Loucy (cell line): Measurements from ENCODE around the gene PPP1R3D.

ENCODE experiments used
- H2AFZ ChIP-seq: fragments of 200-600 bp; sonication (generic); 2 replicates; pipeline ENCODE4 v1.6.0; 2016; ENCODE audit warnings: antibody characterized with exemption, mild to moderate bottlenecking, low read length, moderate library complexity
- H3F3A ChIP-seq: fragments of 200-600 bp; 2 replicates; pipeline ENCODE4 v1.6.0; 2016; ENCODE audit warnings: antibody characterized with exemption, low read depth, mild to moderate bottlenecking
- H3K27me3 ChIP-seq: fragments of 200-600 bp; sonication (generic); 2 replicates; pipeline ENCODE4 v1.6.1; 2014; ENCODE audit warnings: low read length, mild to moderate bottlenecking; ENCODE audit not compliant: insufficient read depth, poor library complexity, severe bottlenecking
- H3K36me3 ChIP-seq: fragments of 200-600 bp; sonication (generic); 2 replicates; pipeline ENCODE4 v1.6.1; 2016; ENCODE audit warnings: low read length; ENCODE audit not compliant: insufficient read depth
- H3K4me1 ChIP-seq: fragments of 200-600 bp; sonication (generic); 2 replicates; pipeline ENCODE4 v1.5.1; 2014; ENCODE audit warnings: low read length, mild to moderate bottlenecking; ENCODE audit not compliant: insufficient read depth, poor library complexity, severe bottlenecking
- H3K4me2 ChIP-seq: fragments of 200-600 bp; sonication (generic); 2 replicates; pipeline ENCODE4 v1.6.0; 2014; ENCODE audit warnings: antibody characterized with exemption, low read length, low read depth, mild to moderate bottlenecking; ENCODE audit not compliant: poor library complexity, severe bottlenecking
- H3K4me3 ChIP-seq: fragments of 200-600 bp; sonication (generic); 2 replicates; pipeline ENCODE4 v1.5.1; 2014; ENCODE audit warnings: low read length, mild to moderate bottlenecking, mixed read lengths; ENCODE audit not compliant: poor library complexity, severe bottlenecking
- H3K79me2 ChIP-seq: fragments of 200-600 bp; sonication (generic); 2 replicates; pipeline ENCODE4 v1.6.1; 2014; ENCODE audit warnings: low read length; ENCODE audit not compliant: insufficient read depth
- H3K9ac ChIP-seq: fragments of 200-600 bp; sonication (generic); 2 replicates; pipeline ENCODE4 v1.6.0; 2014; ENCODE audit warnings: mild to moderate bottlenecking, low read depth, low read length, moderate library complexity; ENCODE audit not compliant: poor library complexity, severe bottlenecking
- H3K9me2 ChIP-seq: fragments of 200-600 bp; sonication (generic); replicated peaks from 2 replicates; pipeline ENCODE4 v1.6.1; 2016; ENCODE audit warnings: low read depth, low read length, mixed read lengths
- H3K9me3 ChIP-seq: fragments of 200-600 bp; sonication (generic); 2 replicates; pipeline ENCODE4 v1.6.1; 2014; ENCODE audit warnings: mild to moderate bottlenecking, antibody characterized with exemption, low read length, low read depth; ENCODE audit not compliant: insufficient read depth
- H4K20me1 ChIP-seq: fragments of 200-600 bp; sonication (generic); 2 replicates; pipeline ENCODE4 v1.6.0; 2014; ENCODE audit warnings: antibody characterized with exemption, low read length, mild to moderate bottlenecking; ENCODE audit not compliant: insufficient read depth, poor library complexity, severe bottlenecking
- EZH2phosphoT487 ChIP-seq: fragments of 200-600 bp; IDR thresholded peaks from 2 replicates; pipeline ENCODE4 v1.6.1; 2018; ENCODE audit warnings: antibody characterized with exemption, mild to moderate bottlenecking, moderate library complexity, borderline replicate concordance
- TF ChIP-seq, protein P1 (sequence below): fragments of 200-600 bp; sonication (generic); conservative IDR thresholded peaks from 2 replicates; pipeline ENCODE4 v1.5.1; 2014; ENCODE audit warnings: mild to moderate bottlenecking, antibody characterized with exemption, low read length

The PPP1R3D gene

DNA sequence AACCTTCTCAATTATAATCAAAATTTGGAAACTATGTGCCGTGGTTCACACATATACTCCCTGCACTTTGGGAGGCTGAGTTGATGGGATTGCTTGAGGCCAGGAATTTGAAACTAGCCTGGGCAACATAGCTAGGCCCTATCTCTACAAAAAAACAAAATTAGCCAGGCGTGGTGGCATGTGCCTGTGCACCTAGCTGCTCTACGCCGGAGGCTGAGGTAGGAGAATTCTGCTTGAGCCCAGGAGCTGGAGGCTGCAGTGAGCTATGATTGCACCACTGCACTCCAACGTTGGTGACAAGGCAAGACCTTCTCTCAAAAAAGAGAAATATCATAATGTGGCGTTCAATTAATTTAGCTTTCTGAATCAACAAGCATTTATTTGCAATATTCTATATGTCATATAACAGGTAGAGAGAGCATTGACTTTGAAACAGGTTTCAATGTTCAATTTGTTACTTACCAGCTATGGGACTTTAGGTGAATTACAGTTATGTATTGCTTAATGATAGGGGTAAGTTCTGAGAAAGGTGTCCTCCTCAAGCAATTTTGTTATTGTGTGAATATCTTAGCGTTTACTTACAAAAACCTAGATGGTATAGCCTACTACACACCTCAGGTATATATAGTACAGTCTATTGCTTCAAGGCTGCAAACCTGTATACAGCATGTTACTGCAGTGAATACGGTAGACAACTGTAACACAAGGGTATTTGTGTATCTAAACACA is 4.5 kb downstream of the PPP1R3D start:
- Histone ChIP-seq H3K27me3 (no peaks in the 10 kb centered on the region), H3F3A (0 out of 2 replicates have a peak, but pooled peaks cover 2% of the 10 kb centered on the region), H3K36me3 (no peaks in the 10 kb centered on the region), H3K4me2 (no peak overlapping the region), H2AFZ (no peak overlapping the region), H3K9me2 (no peaks in the 10 kb centered on the region), H4K20me1 (no peaks in the 10 kb centered on the region), H3K4me3 (no peak overlapping the region), H3K9me3 (no peaks in the 10 kb centered on the region), H3K79me2 (peaks cover 10% of the 10 kb centered on the region; the same call in 1 of the 2 replicates), H3K9ac (no peak overlapping the region), H3K4me1 (peaks cover 16% of the 10 kb centered on the region)
- TF ChIP-seq, protein P1, sequence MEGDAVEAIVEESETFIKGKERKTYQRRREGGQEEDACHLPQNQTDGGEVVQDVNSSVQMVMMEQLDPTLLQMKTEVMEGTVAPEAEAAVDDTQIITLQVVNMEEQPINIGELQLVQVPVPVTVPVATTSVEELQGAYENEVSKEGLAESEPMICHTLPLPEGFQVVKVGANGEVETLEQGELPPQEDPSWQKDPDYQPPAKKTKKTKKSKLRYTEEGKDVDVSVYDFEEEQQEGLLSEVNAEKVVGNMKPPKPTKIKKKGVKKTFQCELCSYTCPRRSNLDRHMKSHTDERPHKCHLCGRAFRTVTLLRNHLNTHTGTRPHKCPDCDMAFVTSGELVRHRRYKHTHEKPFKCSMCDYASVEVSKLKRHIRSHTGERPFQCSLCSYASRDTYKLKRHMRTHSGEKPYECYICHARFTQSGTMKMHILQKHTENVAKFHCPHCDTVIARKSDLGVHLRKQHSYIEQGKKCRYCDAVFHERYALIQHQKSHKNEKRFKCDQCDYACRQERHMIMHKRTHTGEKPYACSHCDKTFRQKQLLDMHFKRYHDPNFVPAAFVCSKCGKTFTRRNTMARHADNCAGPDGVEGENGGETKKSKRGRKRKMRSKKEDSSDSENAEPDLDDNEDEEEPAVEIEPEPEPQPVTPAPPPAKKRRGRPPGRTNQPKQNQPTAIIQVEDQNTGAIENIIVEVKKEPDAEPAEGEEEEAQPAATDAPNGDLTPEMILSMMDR = no peak
- no peak for TF ChIP-seq EZH2phosphoT487

DNA sequence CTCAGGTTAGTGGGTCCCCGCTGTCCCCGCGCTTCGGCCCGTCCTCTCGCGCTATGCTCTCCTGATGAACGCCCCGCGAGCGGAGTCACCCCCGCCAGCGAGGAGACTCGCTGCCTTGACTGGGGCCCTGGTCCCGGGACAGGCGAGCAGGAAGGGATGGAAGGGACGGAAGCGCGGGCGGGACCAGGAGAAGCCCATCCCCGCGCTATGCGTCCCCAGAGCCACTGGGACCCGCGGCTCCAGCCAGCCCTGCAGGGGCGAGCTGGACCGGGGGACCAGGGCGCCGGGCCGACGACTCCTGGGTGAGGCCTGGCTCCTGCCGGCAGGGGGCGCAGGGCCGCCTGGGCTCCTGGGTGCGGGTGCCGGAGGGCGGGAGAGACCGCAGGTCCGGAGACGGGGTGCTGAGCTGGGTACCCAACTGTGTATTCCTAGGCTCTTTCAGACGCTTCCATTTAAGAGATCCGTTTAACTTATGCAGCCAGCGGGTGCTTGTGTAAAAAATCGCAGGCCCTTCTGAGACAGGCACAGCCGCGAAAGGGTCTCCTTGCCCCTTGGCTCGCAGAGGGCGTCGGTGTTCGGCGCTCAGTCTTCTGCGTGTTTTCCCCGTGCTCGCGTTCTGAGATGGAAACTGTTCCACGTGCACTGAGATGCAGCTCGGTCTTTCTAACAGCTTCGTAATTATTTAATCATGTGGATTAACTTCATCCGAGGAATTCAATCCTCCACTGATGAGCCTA is 6.1 kb downstream of the PPP1R3D start:
- Histone ChIP-seq H3F3A (0 out of 2 replicates have a peak, but pooled peaks cover 2% of the 10 kb centered on the region), H3K9me2 (no peaks in the 10 kb centered on the region), H3K27me3 (no peaks in the 10 kb centered on the region)

DNA sequence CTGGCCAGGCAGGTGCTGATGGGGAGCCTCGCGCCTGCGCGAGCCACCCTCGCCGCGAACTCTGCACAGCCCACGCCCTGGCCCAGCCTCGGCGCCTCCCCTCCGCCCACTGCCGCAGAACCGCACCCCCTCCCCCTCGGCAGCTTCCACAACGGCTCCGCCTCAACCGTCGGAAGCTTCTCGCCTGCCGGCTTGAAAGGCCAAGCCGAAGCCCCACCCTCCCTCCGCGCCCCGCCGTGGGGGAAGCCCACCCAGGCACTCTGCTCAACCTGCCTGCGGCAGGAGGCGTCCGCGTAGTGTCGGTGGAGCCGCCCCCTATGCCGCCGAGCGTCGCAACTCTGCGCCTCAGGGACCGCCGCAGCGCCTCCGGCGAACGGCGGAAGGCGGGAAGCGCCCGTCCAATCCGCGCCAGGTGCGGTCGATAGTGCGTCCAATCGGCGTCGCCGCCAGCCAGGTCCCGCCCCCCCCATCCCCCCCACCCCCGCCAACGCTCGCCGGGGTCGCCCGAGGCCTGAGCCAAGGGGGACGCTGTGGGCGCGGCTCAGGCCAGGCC is 6.7 kb downstream of the PPP1R3D start, which contains the start of gene SYCP2:
Gene SYCP2, minus strand, starts transcription at position 342 of the 553 bp plus-strand sequence. CDS start 11,224 bp downstream, outside the sequence.
- Histone ChIP-seq H3K36me3 (no peaks in the 10 kb centered on the region), H3K27me3 (no peaks in the 10 kb centered on the region), H3K9me2 (no peaks in the 10 kb centered on the region), H3K4me3 (no peak within 1 kb of the TSS), H3F3A (0 out of 2 replicates have a peak, but pooled peaks cover 2% of the 10 kb centered on the region), H2AFZ (no peak within 1 kb of the TSS), H3K79me2 (no peaks in the 10 kb centered on the region), H3K9ac (no peak within 1 kb of the TSS), H3K4me2 (no peak within 1 kb of the TSS), H3K9me3 (no peaks in the 10 kb centered on the region), H3K4me1 (peaks cover 5% of the 10 kb centered on the region), H4K20me1 (no peaks in the 10 kb centered on the region)
- TF ChIP-seq, protein P1 = no peak
- TF ChIP-seq EZH2phosphoT487 = no peak

More for the DNA sequence above, 6.1 kb downstream of the PPP1R3D start:
- TF ChIP-seq, protein P1 = no peak
- no peak for TF ChIP-seq EZH2phosphoT487
- no peaks in the 10 kb centered on the region for H3K36me3 ChIP-seq
- H3K4me3 ChIP-seq = no peak overlapping the region
- peaks cover 6% of the 10 kb centered on the region; the same call in 1 of the 2 replicates for H3K79me2 ChIP-seq
- H3K4me1 ChIP-seq = peaks cover 12% of the 10 kb centered on the region
- H4K20me1 ChIP-seq = no peaks in the 10 kb centered on the region
- no peak overlapping the region for H3K4me2 ChIP-seq
- H2AFZ ChIP-seq = no peak overlapping the region
- no peaks in the 10 kb centered on the region for H3K9me3 ChIP-seq
- no peak overlapping the region for H3K9ac ChIP-seq
